OCI-LY1 (cell line): ENCODE data around the gene AMIGO1.

Source experiments
- EZH2 ChIP-seq: fragments of 200-600 bp; sonication (generic), shearing (Covaris generic); IDR thresholded peaks from 2 replicates; pipeline ENCODE4 v1.8.0; 2017; ENCODE audit warnings: borderline replicate concordance, mixed run types, mild to moderate bottlenecking, antibody characterized with exemption, low read length, moderate library complexity, mixed read lengths
- TF ChIP-seq, protein P1 (sequence below): fragments of 200-600 bp; sonication (generic), shearing (Covaris generic); IDR thresholded peaks from 2 replicates; pipeline ENCODE4 v1.5.1; 2017; ENCODE audit warnings: mild to moderate bottlenecking, antibody characterized with exemption, low read length, moderate library complexity, mixed read lengths

DNA sequence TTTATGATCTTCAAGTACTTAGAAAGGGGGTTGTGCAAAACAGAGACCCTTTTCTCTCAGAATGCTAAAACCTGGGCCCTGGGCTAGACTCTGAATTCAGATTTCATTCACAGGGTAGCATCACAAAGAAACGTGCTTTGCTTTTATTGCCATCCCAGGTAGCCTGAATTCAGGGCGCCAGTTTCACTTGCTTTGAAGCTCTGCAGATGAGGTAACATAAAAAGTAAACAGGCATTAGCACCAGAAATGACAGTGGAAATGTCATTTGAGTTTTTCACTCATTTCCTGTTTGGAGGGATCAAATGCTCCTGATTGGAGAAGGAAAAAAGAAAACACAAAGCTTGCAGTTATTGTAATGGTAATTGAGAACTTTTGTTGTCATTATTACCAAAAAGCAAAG is 40.6 kb downstream of the AMIGO1 start:
- TF ChIP-seq, protein P1, sequence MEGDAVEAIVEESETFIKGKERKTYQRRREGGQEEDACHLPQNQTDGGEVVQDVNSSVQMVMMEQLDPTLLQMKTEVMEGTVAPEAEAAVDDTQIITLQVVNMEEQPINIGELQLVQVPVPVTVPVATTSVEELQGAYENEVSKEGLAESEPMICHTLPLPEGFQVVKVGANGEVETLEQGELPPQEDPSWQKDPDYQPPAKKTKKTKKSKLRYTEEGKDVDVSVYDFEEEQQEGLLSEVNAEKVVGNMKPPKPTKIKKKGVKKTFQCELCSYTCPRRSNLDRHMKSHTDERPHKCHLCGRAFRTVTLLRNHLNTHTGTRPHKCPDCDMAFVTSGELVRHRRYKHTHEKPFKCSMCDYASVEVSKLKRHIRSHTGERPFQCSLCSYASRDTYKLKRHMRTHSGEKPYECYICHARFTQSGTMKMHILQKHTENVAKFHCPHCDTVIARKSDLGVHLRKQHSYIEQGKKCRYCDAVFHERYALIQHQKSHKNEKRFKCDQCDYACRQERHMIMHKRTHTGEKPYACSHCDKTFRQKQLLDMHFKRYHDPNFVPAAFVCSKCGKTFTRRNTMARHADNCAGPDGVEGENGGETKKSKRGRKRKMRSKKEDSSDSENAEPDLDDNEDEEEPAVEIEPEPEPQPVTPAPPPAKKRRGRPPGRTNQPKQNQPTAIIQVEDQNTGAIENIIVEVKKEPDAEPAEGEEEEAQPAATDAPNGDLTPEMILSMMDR = no peak
- TF ChIP-seq EZH2 = no peak
